HG03108 (cell line): Measurements from ENCODE around the gene POLR2E.

Source experiments
- ATAC-seq: cut with Tn5 transposase; IDR thresholded peaks from one replicate; pipeline ENCODE4 v1.9.1; 2021; ENCODE audit warnings: moderate library complexity; ENCODE audit not compliant: unreplicated experiment

The POLR2E gene

GRCh38 chr19:1098177-1099051, 3.2 kb upstream of the POLR2E start:
- no peak for ATAC-seq

DNA sequence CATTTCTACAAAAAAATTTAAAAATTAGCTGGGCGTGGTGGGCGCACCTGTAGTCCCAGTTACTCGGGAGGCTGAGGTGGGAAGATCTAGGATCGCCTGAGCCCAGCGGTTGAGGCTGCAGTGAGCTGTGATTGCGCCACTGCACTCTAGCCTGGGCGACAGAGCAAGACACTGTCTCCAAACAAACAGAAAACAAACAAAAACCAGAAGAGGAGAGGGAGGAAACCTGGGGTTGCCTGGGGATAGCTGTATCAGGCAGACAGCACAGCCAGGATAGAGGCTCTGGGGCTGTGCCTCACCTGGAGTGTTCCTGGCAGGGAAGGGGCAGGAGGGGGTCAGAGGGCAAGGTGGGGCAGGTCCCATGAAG, 2.6 kb upstream of the POLR2E start:
- ATAC-seq = no peak

- no peak for ATAC-seq
These were observed 559 bp downstream of the POLR2E start for GRCh38 chr19:1094655-1094977.

GRCh38 chr19:1093811-1094553, 1.2 kb downstream of the POLR2E start:
- no peak for ATAC-seq

- ATAC-seq = no peak
These were observed 1.8 kb downstream of the POLR2E start for GRCh38 chr19:1093330-1093729.

GRCh38 chr19:1091544-1092175, 3.5 kb downstream of the POLR2E start:
- ATAC-seq = no peak

GRCh38 chr19:1090731-1091543, 4.2 kb downstream of the POLR2E start:
- ATAC-seq = no peak

DNA sequence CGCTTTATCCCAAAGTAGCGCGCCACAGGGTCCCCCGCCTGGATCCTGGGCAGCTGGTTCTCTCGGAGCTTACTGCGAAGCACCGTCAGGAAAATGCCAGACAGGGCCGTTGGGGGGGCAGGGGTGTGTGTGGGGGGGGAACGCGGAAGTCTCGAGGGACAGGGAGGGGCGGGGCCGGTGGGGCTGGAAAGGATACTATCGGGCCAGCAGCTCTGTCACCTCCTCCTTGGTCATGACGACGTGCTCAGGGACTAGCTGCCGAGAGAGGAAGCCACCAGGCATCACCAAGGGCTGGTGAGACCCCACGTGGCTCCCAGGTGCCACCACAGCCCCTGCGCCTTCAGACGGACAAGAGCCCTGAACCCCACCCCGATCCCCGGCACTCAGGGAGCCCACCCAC, 5.3 kb downstream of the POLR2E start:
- ATAC-seq = no peak

- ATAC-seq = no peak
These were observed 5.9 kb downstream of the POLR2E start for GRCh38 chr19:1089126-1089771.

GRCh38 chr19:1088416-1089010, 6.7 kb downstream of the POLR2E start:
- no peak for ATAC-seq

- ATAC-seq = no peak
These were observed 7.3 kb downstream of the POLR2E start for GRCh38 chr19:1087813-1088415.

- no peak for ATAC-seq
These were observed 8.6 kb downstream of the POLR2E start for GRCh38 chr19:1086613-1087012.

GRCh38 chr19:1085676-1086442, 9.3 kb downstream of the POLR2E start:
- no peak for ATAC-seq

GRCh38 chr19:1085053-1085658, 10.0 kb downstream of the POLR2E start:
- no peak for ATAC-seq

GRCh38 chr19:1084024-1084868, 10.9 kb downstream of the POLR2E start:
- no peak for ATAC-seq

DNA sequence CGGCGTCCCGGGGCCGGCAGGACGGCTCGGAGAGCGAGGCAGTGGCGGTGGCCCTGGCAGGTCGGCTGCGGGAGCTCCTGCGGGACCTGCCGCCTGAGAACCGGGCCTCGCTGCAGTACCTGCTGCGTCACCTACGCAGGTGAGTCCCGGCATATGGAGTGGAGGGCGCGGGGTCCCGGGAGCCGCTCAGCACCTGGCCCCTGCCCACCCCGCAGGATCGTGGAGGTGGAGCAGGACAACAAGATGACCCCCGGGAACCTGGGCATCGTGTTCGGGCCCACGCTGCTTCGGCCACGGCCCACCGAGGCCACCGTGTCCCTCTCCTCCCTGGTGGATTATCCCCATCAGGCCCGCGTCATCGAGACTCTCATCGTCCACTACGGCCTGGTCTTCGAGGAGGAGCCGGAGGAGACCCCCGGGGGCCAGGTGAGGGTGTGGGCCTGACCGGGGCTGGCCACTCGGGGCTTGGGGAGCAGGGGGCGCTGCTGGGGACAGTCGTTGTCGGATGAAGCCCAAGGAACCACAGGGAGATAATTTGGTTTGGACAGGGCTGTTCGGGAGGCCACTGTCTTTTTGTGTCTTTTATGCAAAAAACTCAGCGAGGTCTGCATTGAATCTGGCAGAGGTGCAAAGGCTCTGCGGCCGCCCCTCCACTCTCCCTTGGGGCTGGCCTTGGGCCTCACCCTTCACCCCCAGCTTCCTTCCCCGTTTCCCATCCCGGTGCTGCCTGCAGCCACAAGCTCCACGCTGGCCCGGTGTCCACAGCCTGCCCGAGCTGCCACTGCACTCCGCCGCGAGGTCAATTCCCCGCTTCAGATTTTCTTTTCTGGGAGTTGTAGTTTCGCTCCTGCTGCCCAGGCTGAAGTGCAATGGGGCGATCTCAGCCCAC, 12.0 kb downstream of the POLR2E start:
- ATAC-seq = no peak
